Caco-2 (cell line): Measurements from ENCODE around the gene SLC44A4. TPM values are rescaled to one million over a fixed set of nuclear protein-coding genes. Genes with fewer than 3 reads are reported as not detected.
"Not testable (repeated sequence)": the region's sequence is repeated elsewhere in the genome, so short reads cannot be mapped to it uniquely, and the experiment has no call there.

Source experiments
- BruUV-seq: library from RNA; stranded (reverse); fragments of 400-500 nt; replicated peaks from 2 replicates; lab custom pipeline; 2021; lab: Mats Ljungman, UMichigan
- CTCF ChIA-PET: fragments of 300-600 bp; sonication (Branson Sonifier 250); formaldehyde crosslinking; loops from one replicate; lab custom pipeline; 2022; ENCODE audit warnings: antibody characterized with exemption; lab: Charles Lee
- POLR2A ChIA-PET: fragments of 300-600 bp; sonication (Branson Sonifier 250); formaldehyde crosslinking; loops from one replicate; lab custom pipeline; 2022; ENCODE audit warnings: antibody characterized with exemption; lab: Charles Lee
- DNase-seq, 2 experiments: peaks; one replicate each; pipeline versions ENCODE4 v3.0.0 to v3.0.0-alpha.2; 2020 to 2022
- H3K27me3 ChIP-seq: replicated peaks from 2 replicates; pipeline ENCODE4 v1.6.0; 2011; ENCODE audit warnings: low read length; ENCODE audit not compliant: control insufficient read depth, insufficient read depth
- H3K36me3 ChIP-seq: 2 replicates; pipeline ENCODE4 v1.5.1; 2011; ENCODE audit warnings: low read length; ENCODE audit not compliant: control insufficient read depth, insufficient read depth
- H3K4me1 ChIP-seq: fragments of 250-450 bp; sonication (Bioruptor Pico); 2 replicates; pipeline ENCODE4 v1.5.1; 2020; ENCODE audit warnings: mild to moderate bottlenecking
- H3K4me3 ChIP-seq: 2 replicates; pipeline ENCODE4 v1.5.1; 2011; ENCODE audit warnings: low read depth, mild to moderate bottlenecking, control low read depth, low read length
- H3K9me3 ChIP-seq: fragments of 250-450 bp; sonication (Bioruptor Pico); 2 replicates; pipeline ENCODE4 v1.5.1; 2020; ENCODE audit warnings: mild to moderate bottlenecking, moderate library complexity
- H3K27ac Mint-ChIP-seq: one replicate; pipeline ENCODE4 v1.8.0; 2022; ENCODE audit warnings: mixed read lengths; ENCODE audit not compliant: unreplicated experiment
- H3K27me3 Mint-ChIP-seq: one replicate; pipeline ENCODE4 v1.8.0; 2022; ENCODE audit warnings: mixed read lengths; ENCODE audit not compliant: insufficient read depth, unreplicated experiment
- H3K36me3 Mint-ChIP-seq: one replicate; pipeline ENCODE4 v1.8.0; 2022; ENCODE audit warnings: mild to moderate bottlenecking, mixed read lengths; ENCODE audit not compliant: insufficient read depth, unreplicated experiment
- H3K4me1 Mint-ChIP-seq: one replicate; pipeline ENCODE4 v1.8.0; 2022; ENCODE audit warnings: low read depth, mixed read lengths; ENCODE audit not compliant: unreplicated experiment
- H3K4me3 Mint-ChIP-seq: one replicate; pipeline ENCODE4 v1.8.0; 2022; ENCODE audit warnings: mild to moderate bottlenecking, moderate library complexity, mixed read lengths; ENCODE audit not compliant: unreplicated experiment
- H3K9me3 Mint-ChIP-seq: one replicate; pipeline ENCODE4 v1.8.0; 2022; ENCODE audit warnings: mixed read lengths; ENCODE audit not compliant: unreplicated experiment
- intact Hi-C: fragments of 100-400 bp; cut with micrococcal nuclease; formaldehyde crosslinking; loops from one replicate; pipeline ENCODE4 v1.10.0; 2022; ENCODE audit not compliant: unreplicated experiment
- total RNA-seq: library from RNA; stranded (reverse); gene quantifications from 2 replicates; pipeline ENCODE4 v1.2.3, GENCODE V29; 2022
- TF ChIP-seq, protein P1 (sequence below), 2 experiments: fragments of 200-600 bp in 1 of 2; IDR thresholded peaks; 1 replicate in 1 of 2; 2 replicates in 1 of 2; pipeline versions ENCODE4 v1.5.1 to v1.8.0; 2011 to 2022; ENCODE audit warnings: antibody characterized with exemption in 1 of 2, control low read depth in 1 of 2, inconsistent platforms in 1 of 2, low read depth in 1 of 2, low read length in 1 of 2, mild to moderate bottlenecking in 1 of 2, moderate library complexity in 1 of 2; ENCODE audit not compliant: insufficient read depth in 1 of 2, severe bottlenecking in 1 of 2, unreplicated experiment in 1 of 2

Gene SLC44A4
- total RNA-seq, 1 experiment from 2014 or later: 0.57 TPM

DNA sequence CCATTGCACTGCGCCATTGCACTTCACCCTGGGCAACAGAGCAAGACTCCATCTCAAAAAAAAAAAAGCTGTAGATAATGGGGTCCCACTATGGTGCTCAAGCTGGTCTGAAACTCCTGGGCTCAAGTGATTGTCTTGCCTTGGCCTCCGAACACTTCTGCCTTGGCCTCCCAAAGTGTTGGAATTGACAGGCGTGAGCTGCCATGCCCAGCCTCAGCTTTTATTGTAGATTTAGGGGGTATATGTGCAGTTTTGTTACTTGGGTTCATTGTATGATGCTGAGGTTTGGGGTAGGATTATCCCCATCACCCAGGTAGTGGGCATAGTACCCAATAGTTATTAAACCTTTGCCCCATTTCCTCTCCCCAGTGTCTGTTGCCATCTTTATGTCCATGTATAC lies 39.8 kb downstream of the SLC44A4 start:
- peaks cover 93% of the 10 kb centered on the region for H3K36me3 Mint-ChIP-seq
- intact Hi-C loops: no loop called here
- no TSS peak for BruUV-seq
- H3K4me1 Mint-ChIP-seq: peaks cover 18% of the 10 kb centered on the region
- Histone ChIP-seq H3K36me3 (peaks cover 9% of the 10 kb centered on the region), H3K4me1 (peaks cover 13% of the 10 kb centered on the region), H3K9me3 (no peaks in the 10 kb centered on the region), H3K27me3 (no peaks in the 10 kb centered on the region), H3K4me3 (no peak overlapping the region)
- TF ChIP-seq, protein P1, sequence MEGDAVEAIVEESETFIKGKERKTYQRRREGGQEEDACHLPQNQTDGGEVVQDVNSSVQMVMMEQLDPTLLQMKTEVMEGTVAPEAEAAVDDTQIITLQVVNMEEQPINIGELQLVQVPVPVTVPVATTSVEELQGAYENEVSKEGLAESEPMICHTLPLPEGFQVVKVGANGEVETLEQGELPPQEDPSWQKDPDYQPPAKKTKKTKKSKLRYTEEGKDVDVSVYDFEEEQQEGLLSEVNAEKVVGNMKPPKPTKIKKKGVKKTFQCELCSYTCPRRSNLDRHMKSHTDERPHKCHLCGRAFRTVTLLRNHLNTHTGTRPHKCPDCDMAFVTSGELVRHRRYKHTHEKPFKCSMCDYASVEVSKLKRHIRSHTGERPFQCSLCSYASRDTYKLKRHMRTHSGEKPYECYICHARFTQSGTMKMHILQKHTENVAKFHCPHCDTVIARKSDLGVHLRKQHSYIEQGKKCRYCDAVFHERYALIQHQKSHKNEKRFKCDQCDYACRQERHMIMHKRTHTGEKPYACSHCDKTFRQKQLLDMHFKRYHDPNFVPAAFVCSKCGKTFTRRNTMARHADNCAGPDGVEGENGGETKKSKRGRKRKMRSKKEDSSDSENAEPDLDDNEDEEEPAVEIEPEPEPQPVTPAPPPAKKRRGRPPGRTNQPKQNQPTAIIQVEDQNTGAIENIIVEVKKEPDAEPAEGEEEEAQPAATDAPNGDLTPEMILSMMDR (IDR thresholded peaks at IDR 0.05; ENCODE audit: insufficient read depth in 1 of 2, low read depth in 1 of 2, low read length in 1 of 2, severe bottlenecking in 1 of 2, unreplicated experiment in 1 of 2): no peak
- ChIA-PET POLR2A (interaction anchor here (0.6 kb wide), 1 partner anchor 18 kb away, joined by 7 read pairs; no protein-coding TSS in a partner anchor), CTCF (interaction anchor here (0.6 kb wide), 1 partner anchor 357 kb away, joined by 3 read pairs; no protein-coding TSS in a partner anchor)
- no peak for DNase-seq
- no peaks in the 10 kb centered on the region for H3K27me3 Mint-ChIP-seq
- peak overlapping the region; percentile 46 for H3K4me3 Mint-ChIP-seq
- no peaks in the 10 kb centered on the region for H3K9me3 Mint-ChIP-seq
- H3K27ac Mint-ChIP-seq: no peak overlapping the region

DNA sequence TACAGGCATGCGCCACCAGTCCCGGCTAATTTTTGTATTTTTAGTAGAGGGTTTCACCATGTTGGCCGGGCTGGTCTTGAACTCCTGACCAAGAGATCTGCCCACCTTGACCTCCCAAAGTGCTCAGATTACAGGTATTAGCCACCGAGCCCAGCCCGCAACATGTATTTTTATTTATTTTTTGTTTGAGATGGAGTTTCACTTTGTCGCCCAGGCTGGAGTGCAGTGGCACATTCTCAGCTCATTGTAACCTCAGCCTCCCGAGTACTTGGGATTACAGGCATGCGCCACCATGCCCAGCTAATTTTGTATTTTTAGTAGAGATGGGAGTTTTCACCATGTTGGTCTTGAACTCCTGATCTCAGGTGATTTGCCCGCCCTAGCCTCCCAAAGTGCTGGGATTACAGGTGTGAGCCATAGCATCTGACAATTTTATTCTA lies 40.7 kb downstream of the SLC44A4 start:
- DNase-seq, H3K27me3 ChIP-seq, BruUV-seq, POLR2A ChIA-PET, H3K27ac Mint-ChIP-seq, H3K36me3 ChIP-seq, intact Hi-C loops, H3K9me3 ChIP-seq, H3K27me3 Mint-ChIP-seq, H3K9me3 Mint-ChIP-seq, H3K4me3 ChIP-seq: not testable (repeated sequence)
- H3K4me1 ChIP-seq: peaks cover 13% of the 10 kb centered on the region
- Mint-ChIP-seq H3K4me3 (peak overlapping the region; percentile 96), H3K36me3 (peaks cover 89% of the 10 kb centered on the region), H3K4me1 (peaks cover 18% of the 10 kb centered on the region)
- CTCF ChIA-PET: interaction anchor here (0.6 kb wide), 1 partner anchor 358 kb away, joined by 3 read pairs; no protein-coding TSS in a partner anchor

DNA sequence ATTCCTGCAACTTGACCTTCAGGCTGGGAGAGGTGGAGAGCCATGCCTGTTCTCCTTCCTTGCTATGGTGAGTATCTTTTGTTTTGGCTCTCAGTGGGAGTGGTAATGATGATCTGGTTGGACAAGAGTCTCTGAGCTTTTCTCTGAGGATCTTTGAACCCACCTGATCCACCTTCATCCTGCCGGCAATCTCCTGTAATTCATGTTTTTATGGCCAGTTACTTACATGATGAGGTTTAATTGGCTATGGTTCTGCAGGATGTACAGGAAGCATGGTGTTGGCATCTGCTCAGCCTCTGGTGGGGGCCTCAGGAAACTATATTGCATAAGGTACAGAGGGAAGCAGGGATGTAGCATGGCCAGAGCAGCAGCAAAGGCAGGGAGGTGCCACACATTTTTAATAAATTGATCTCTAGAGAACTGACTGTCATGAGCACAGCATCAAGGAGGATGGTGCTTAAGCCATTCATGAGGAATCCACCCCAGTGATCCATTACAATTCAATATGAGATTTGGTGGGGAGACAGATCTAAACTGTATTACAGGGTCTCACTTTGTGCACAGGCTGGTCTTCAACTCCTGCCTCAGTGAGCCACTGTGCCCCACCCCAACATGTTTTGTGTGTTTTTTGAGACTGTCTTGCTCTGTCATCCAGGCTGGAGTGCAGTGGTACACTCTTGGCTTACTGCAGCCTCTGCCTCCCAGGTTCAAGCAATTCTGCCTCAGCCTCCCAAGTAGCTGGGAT lies 41.3 kb downstream of the SLC44A4 start:
- no TSS peak for BruUV-seq
- TF ChIP-seq, protein P1 (IDR thresholded peaks at IDR 0.05; ENCODE audit: insufficient read depth in 1 of 2, low read depth in 1 of 2, low read length in 1 of 2, severe bottlenecking in 1 of 2, unreplicated experiment in 1 of 2): no peak
- peak overlapping the region; percentile 99 for H3K27ac Mint-ChIP-seq
- H3K36me3 Mint-ChIP-seq: peaks cover 83% of the 10 kb centered on the region
- peak overlapping the region; percentile 86; the same call in 1 of the 2 replicates for H3K4me3 ChIP-seq
- H3K4me3 Mint-ChIP-seq: peak overlapping the region; percentile 96
- H3K4me1 ChIP-seq: peaks cover 13% of the 10 kb centered on the region
- POLR2A ChIA-PET: interaction anchor here (0.5 kb wide), 1 partner anchor 60 kb away, joined by 4 read pairs; the partner anchor contains the start of gene EHMT2
- no peak for DNase-seq
- no peaks in the 10 kb centered on the region for H3K9me3 ChIP-seq
- H3K27me3 Mint-ChIP-seq: no peaks in the 10 kb centered on the region
- H3K27me3 ChIP-seq: no peaks in the 10 kb centered on the region
- CTCF ChIA-PET: no interaction called here
- intact Hi-C loops: no loop called here
- H3K9me3 Mint-ChIP-seq: no peaks in the 10 kb centered on the region
- H3K36me3 ChIP-seq: peaks cover 9% of the 10 kb centered on the region
- H3K4me1 Mint-ChIP-seq: peaks cover 18% of the 10 kb centered on the region
